ENCODE results near the gene ACVR1B. TPM values are rescaled to one million over a fixed set of nuclear protein-coding genes. Genes with fewer than 3 reads are reported as not detected.

ACVR1B gene
- total and polyA plus RNA-seq, 2 of the 8 experiments (the other 6 are each of a cell fraction or from before 2014, with no cell fraction given): 16.0 to 19.2 TPM

- TF ChIP-seq CTCF (IDR thresholded peaks at IDR 0.05; ENCODE audit: control extremely low read depth in 1 of 3, insufficient read depth in 1 of 3, low read depth in 1 of 3, low read length in 3 of 3) (no peak), SUZ12 (IDR thresholded peaks at IDR 0.05; ENCODE audit: low read length) (no peak), CBX5 (IDR thresholded peaks at IDR 0.05; ENCODE audit: low read depth, low read length) (no peak), SP1 (IDR thresholded peaks at IDR 0.05; ENCODE audit: low read depth, low read length) (no peak)
These were observed 60.2 kb downstream of the ACVR1B start (continued) for GRCh38 chr12:52011602-52012214.
